ENCODE results near the gene NDUFB4.
A peak's percentile ranks its signal among the peaks of the same experiment; 100 is the strongest.

The NDUFB4 gene

GRCh38 chr3:120595788-120596115 is 384 bp upstream of the NDUFB4 start:
- no peak for TF ChIP-seq CTCF (IDR thresholded peaks at IDR 0.05; ENCODE audit: insufficient read depth, missing control alignments)
- DNase-seq (ENCODE audit: insufficient read length, low spot score) (no peak), FAIRE-seq (no peak)

GRCh38 chr3:120596853-120597223 is 702 bp downstream of the NDUFB4 start:
- no peak for FAIRE-seq

GRCh38 chr3:120597445-120598049 is 1.4 kb downstream of the NDUFB4 start:
- FAIRE-seq = peak; percentile 35
- no peak for DNase-seq (ENCODE audit: insufficient read length, low spot score)
- TF ChIP-seq CTCF (IDR thresholded peaks at IDR 0.05; ENCODE audit: insufficient read depth, missing control alignments) = no peak

More at GRCh38 chr3:120596853-120597223, 702 bp downstream of the NDUFB4 start:
- no peak for TF ChIP-seq CTCF (IDR thresholded peaks at IDR 0.05; ENCODE audit: insufficient read depth, missing control alignments)
- no peak for DNase-seq (ENCODE audit: insufficient read length, low spot score)

GRCh38 chr3:120599211-120599610 is 3.1 kb downstream of the NDUFB4 start:
- no peak for DNase-seq (ENCODE audit: insufficient read length, low spot score)
- TF ChIP-seq CTCF (IDR thresholded peaks at IDR 0.05; ENCODE audit: insufficient read depth, missing control alignments) = no peak
- FAIRE-seq = peak; percentile 6

GRCh38 chr3:120601554-120601953 is 5.4 kb downstream of the NDUFB4 start:
- DNase-seq (ENCODE audit: insufficient read length, low spot score) = no peak
- TF ChIP-seq CTCF (IDR thresholded peaks at IDR 0.05; ENCODE audit: insufficient read depth, missing control alignments) = no peak
- FAIRE-seq = no peak

- no peak for DNase-seq (ENCODE audit: insufficient read length, low spot score)
Observed at GRCh38 chr3:120602682-120603081, 6.5 kb downstream of the NDUFB4 start.

More at GRCh38 chr3:120602682-120603081, 6.5 kb downstream of the NDUFB4 start:
- FAIRE-seq = no peak
- TF ChIP-seq CTCF (IDR thresholded peaks at IDR 0.05; ENCODE audit: insufficient read depth, missing control alignments) = no peak
